CD14-positive monocyte (primary cell): Measurements from ENCODE around the gene RFLNA. TPM values are rescaled to one million over a fixed set of nuclear protein-coding genes. Genes with fewer than 3 reads are reported as not detected.

Experiments
- DNase-seq, 3 donors: peaks; one replicate each; pipeline ENCODE4 v3.0.0-alpha.2; 2011 to 2022
- H2AFZ ChIP-seq: 2 replicates; pipeline ENCODE4 v1.6.0; 2012; ENCODE audit warnings: mild to moderate bottlenecking, low read depth, low read length, inconsistent platforms; ENCODE audit not compliant: insufficient read depth, poor library complexity, severe bottlenecking
- H3K27ac ChIP-seq, 2 donors: 1 replicate in 1 of 2; 2 replicates in 1 of 2; pipeline ENCODE4 v1.5.1; 2012 to 2013; ENCODE audit warnings: low read length in 2 of 2, control low read depth in 1 of 2, inconsistent platforms in 1 of 2, low read depth in 1 of 2, mild to moderate bottlenecking in 1 of 2
- H3K27me3 ChIP-seq, 2 donors: one replicate each; pipeline versions ENCODE4 v1.6.0 to v1.6.1; 2011 to 2013; ENCODE audit warnings: low read length in 2 of 2; ENCODE audit not compliant: control insufficient read depth in 2 of 2, insufficient read depth in 2 of 2
- H3K36me3 ChIP-seq, 2 donors: replicated peaks in 1 of 2; 1 replicate in 1 of 2; 2 replicates in 1 of 2; pipeline versions ENCODE4 v1.5.1 to v1.6.1; 2012 to 2013; ENCODE audit warnings: low read length in 2 of 2, control low read depth in 1 of 2, inconsistent platforms in 1 of 2, mild to moderate bottlenecking in 1 of 2; ENCODE audit not compliant: insufficient read depth in 2 of 2, control insufficient read depth in 1 of 2
- H3K4me1 ChIP-seq, 2 donors: 1 replicate in 1 of 2; 2 replicates in 1 of 2; pipeline versions ENCODE4 v1.5.1 to v1.6.1; 2012 to 2013; ENCODE audit warnings: low read length in 2 of 2, control low read depth in 1 of 2, inconsistent platforms in 1 of 2, mild to moderate bottlenecking in 1 of 2, moderate library complexity in 1 of 2; ENCODE audit not compliant: insufficient read depth in 2 of 2, control insufficient read depth in 1 of 2
- H3K4me2 ChIP-seq: replicated peaks from 2 replicates; pipeline ENCODE3; 2012; ENCODE audit warnings: low read length, moderate library complexity, mild to moderate bottlenecking; ENCODE audit not compliant: poor library complexity, severe bottlenecking; ENCODE audit errors: extremely low read depth
- H3K4me3 ChIP-seq, 3 experiments: fragments of 200-600 bp in 1 of 3; sonication (generic) in 1 of 3; replicated peaks in 1 of 3; 1 replicate in 2 of 3; 2 replicates in 1 of 3; pipeline ENCODE4 v1.5.1; 2011 to 2013; ENCODE audit warnings: low read length in 3 of 3, mild to moderate bottlenecking in 3 of 3, control low read depth in 2 of 3, low read depth in 2 of 3, inconsistent platforms in 1 of 3, moderate library complexity in 1 of 3
- H3K79me2 ChIP-seq: 2 replicates; pipeline ENCODE4 v1.6.0; 2012; ENCODE audit warnings: mild to moderate bottlenecking, control low read depth, inconsistent platforms, low read length, moderate library complexity; ENCODE audit not compliant: insufficient read depth
- H3K9ac ChIP-seq: 2 replicates; pipeline ENCODE4 v1.6.0; 2017; ENCODE audit warnings: low read length, mild to moderate bottlenecking; ENCODE audit not compliant: insufficient read depth, poor library complexity, severe bottlenecking
- H3K9me3 ChIP-seq, 2 donors: replicated peaks in 1 of 2; 1 replicate in 1 of 2; 2 replicates in 1 of 2; pipeline versions ENCODE4 v1.5.1 to v1.6.1; 2012 to 2013; ENCODE audit warnings: low read length in 2 of 2, control low read depth in 1 of 2; ENCODE audit not compliant: control insufficient read depth in 1 of 2, insufficient read depth in 1 of 2
- H4K20me1 ChIP-seq: 2 replicates; pipeline ENCODE4 v1.6.0; 2012; ENCODE audit warnings: mild to moderate bottlenecking, low read length, control low read depth, moderate library complexity; ENCODE audit not compliant: insufficient read depth
- H3K27ac Mint-ChIP-seq, 7 donors: one replicate each; pipeline ENCODE4 v1.8.0; 2020; ENCODE audit warnings: mild to moderate bottlenecking in 7 of 7, mixed read lengths in 7 of 7, moderate library complexity in 6 of 7, inconsistent platforms in 2 of 7
- H3K27me3 Mint-ChIP-seq, 3 donors: one replicate each; pipeline ENCODE4 v1.8.0; 2021 to 2022; ENCODE audit warnings: low read depth in 3 of 3, mild to moderate bottlenecking in 3 of 3, mixed read lengths in 3 of 3, moderate library complexity in 3 of 3, inconsistent platforms in 1 of 3
- H3K36me3 Mint-ChIP-seq, 2 donors: one replicate each; pipeline ENCODE4 v1.8.0; 2020; ENCODE audit warnings: mixed read lengths in 2 of 2, inconsistent platforms in 1 of 2, mild to moderate bottlenecking in 1 of 2
- H3K4me1 Mint-ChIP-seq: one replicate; pipeline ENCODE4 v1.8.0; 2020; ENCODE audit warnings: mild to moderate bottlenecking, mixed read lengths
- H3K4me3 Mint-ChIP-seq, 2 donors: one replicate each; pipeline ENCODE4 v1.8.0; 2020; ENCODE audit warnings: mild to moderate bottlenecking in 2 of 2, mixed read lengths in 2 of 2, moderate library complexity in 1 of 2
- H3K9me3 Mint-ChIP-seq, 7 donors: one replicate each; pipeline ENCODE4 v1.8.0; 2020 to 2022; ENCODE audit warnings: mixed read lengths in 7 of 7, mild to moderate bottlenecking in 6 of 7, moderate library complexity in 6 of 7, inconsistent platforms in 2 of 7
- CTCF ChIP-seq: fragments of 200-600 bp; IDR thresholded peaks from one replicate; pipeline ENCODE4 v1.8.0; 2022; ENCODE audit warnings: antibody characterized with exemption, mild to moderate bottlenecking
- WGBS: methylation state at CpG from one replicate; pipeline ENCODE4 v1.1.5; 2013; ENCODE audit warnings: missing lambda C conversion rate; ENCODE audit not compliant: insufficient coverage; 5-methylcytosine and 5-hydroxymethylcytosine counted together
- intact Hi-C, 2 donors: fragments of 100-400 bp; cut with micrococcal nuclease; formaldehyde crosslinking; loops; one replicate each; pipeline versions ENCODE4 v1.15.0 to v1.15.1; 2023
- polyA plus RNA-seq, 3 donors: library from polyadenylated mRNA; depleted of rRNA in 1 of 3; unstranded in 2 of 3; stranded (reverse) in 1 of 3; fragments of 300-500 nt in 2 of 3; fragments of >200 nt in 1 of 3; fragmentation: Illumina TruSeq in 2 of 3; gene quantifications; 1 replicate in 2 of 3; 2 replicates in 1 of 3; pipeline ENCODE4 v1.2.3, GENCODE V29; 2012 to 2021

RFLNA gene
- polyA plus RNA-seq, 3 donors: not detected

DNA sequence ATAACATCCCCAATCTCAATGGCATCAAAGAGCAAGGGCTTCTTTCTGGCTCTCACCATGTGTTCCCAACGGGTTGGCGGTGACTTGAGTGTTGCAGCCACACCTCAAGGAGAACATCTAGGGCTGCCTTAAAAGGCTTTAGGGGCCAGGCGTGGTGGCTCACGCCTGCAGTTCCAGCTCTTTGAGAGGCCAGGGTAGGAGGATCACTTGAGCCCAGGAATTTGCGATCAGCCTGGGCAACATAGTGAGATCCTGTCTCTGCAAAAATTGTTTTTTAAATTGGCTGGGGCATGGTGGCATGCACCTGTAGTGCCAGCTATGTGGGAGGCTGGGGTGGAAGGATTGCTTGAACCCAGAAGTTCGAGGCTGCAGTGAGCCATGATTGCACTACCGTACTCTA lies 14.9 kb downstream of the RFLNA start:
- Mint-ChIP-seq H3K36me3 (no peaks in the 10 kb centered on the region), H3K9me3 (peaks cover 0 to 4% (median 1%) of the 10 kb centered on the region in 7 donors), H3K27ac (no peak overlapping the region), H3K4me3 (no peak overlapping the region), H3K4me1 (no peaks in the 10 kb centered on the region), H3K27me3 (peaks cover 0 to 6% (median 4%) of the 10 kb centered on the region in 3 donors)
- Histone ChIP-seq H2AFZ (no peak overlapping the region), H3K4me1 (no peaks in the 10 kb centered on the region), H3K4me2 (no peak overlapping the region), H3K27ac (no peak overlapping the region), H3K4me3 (no peak overlapping the region), H3K9me3 (no peaks in the 10 kb centered on the region), H4K20me1 (no peaks in the 10 kb centered on the region), H3K36me3 (no peaks in the 10 kb centered on the region), H3K79me2 (no peaks in the 10 kb centered on the region), H3K27me3 (no peaks in the 10 kb centered on the region), H3K9ac (no peak overlapping the region)
- no peak for TF ChIP-seq CTCF
- 96% methylated on average over 5 of the region's 7 CpGs for WGBS
- intact Hi-C loops: no loop called here
- no peak for DNase-seq

- H3K9me3 Mint-ChIP-seq: peaks cover 0 to 4% (median 1%) of the 10 kb centered on the region in 7 donors
- TF ChIP-seq CTCF: no peak
- H3K9ac ChIP-seq: no peak overlapping the region
These were observed 15.3 kb downstream of the RFLNA start for GRCh38 chr12:124310178-124310577.

More at GRCh38 chr12:124310178-124310577, 15.3 kb downstream of the RFLNA start:
- 67% methylated on average over 3 of the region's 4 CpGs for WGBS
- no peaks in the 10 kb centered on the region for H3K36me3 Mint-ChIP-seq
- Histone ChIP-seq H2AFZ (no peak overlapping the region), H3K4me1 (no peaks in the 10 kb centered on the region), H4K20me1 (no peaks in the 10 kb centered on the region), H3K27ac (no peak overlapping the region), H3K79me2 (no peaks in the 10 kb centered on the region), H3K36me3 (no peaks in the 10 kb centered on the region), H3K9me3 (no peaks in the 10 kb centered on the region), H3K27me3 (no peaks in the 10 kb centered on the region), H3K4me3 (no peak overlapping the region), H3K4me2 (no peak overlapping the region)
- H3K27me3 Mint-ChIP-seq: peaks cover 0 to 4% (median 4%) of the 10 kb centered on the region in 3 donors
- no peak for DNase-seq
- H3K27ac Mint-ChIP-seq: no peak overlapping the region
- no peak overlapping the region for H3K4me3 Mint-ChIP-seq
- intact Hi-C loops: no loop called here
- H3K4me1 Mint-ChIP-seq: no peaks in the 10 kb centered on the region
